ENCODE measurements around the gene SPTBN4. TPM values are rescaled to one million over a fixed set of nuclear protein-coding genes. Genes with fewer than 3 reads are reported as not detected.
"Not testable (repeated sequence)": the region's sequence is repeated elsewhere in the genome, so short reads cannot be mapped to it uniquely, and the experiment has no call there.

SPTBN4 gene
- polyA plus RNA-seq, 5 donors: 0.73 to 1.9 (median 1.3) TPM

DNA sequence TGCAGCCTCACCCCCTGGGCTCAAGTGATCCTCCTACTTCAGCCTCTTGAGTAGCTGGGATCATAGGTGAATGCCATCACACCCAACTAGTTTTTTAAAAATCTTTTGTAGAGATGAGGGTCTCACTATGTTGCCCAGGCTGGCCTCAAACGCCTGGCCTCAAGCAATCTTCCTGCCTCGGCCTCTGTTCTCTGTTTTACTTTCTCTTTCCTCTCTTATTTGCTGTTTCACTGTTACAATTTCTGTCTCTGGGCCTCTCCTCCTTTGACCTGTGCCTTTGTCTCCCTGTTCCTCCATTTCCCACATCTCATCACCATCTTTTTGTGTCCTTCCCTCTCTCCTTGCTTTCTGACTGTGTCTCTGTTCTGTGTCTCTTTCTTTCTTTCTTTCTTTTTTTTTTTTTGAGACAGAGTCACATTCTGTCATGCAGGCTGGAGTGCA lies 119.2 kb downstream of the SPTBN4 start:
- no peak for DNase-seq

DNA sequence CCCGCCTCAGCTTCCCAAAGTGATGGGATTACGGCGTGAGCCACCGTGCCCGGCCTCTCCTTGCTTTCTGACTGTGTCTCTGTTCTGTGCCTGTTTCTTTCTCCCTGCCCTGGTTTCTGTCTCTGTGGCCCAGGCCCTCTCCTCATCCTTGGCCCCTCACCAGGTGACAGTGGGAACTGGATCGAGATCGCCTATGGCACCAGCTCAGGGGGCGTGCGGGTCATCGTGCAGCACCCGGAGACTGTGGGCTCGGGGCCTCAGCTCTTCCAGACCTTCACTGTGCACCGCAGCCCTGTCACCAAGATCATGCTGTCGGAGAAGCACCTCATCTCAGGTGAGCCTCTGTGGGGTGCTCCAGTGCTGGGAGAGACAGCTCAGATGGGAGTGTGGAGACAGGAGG lies 119.8 kb downstream of the SPTBN4 start:
- DNase-seq: no peak

DNA sequence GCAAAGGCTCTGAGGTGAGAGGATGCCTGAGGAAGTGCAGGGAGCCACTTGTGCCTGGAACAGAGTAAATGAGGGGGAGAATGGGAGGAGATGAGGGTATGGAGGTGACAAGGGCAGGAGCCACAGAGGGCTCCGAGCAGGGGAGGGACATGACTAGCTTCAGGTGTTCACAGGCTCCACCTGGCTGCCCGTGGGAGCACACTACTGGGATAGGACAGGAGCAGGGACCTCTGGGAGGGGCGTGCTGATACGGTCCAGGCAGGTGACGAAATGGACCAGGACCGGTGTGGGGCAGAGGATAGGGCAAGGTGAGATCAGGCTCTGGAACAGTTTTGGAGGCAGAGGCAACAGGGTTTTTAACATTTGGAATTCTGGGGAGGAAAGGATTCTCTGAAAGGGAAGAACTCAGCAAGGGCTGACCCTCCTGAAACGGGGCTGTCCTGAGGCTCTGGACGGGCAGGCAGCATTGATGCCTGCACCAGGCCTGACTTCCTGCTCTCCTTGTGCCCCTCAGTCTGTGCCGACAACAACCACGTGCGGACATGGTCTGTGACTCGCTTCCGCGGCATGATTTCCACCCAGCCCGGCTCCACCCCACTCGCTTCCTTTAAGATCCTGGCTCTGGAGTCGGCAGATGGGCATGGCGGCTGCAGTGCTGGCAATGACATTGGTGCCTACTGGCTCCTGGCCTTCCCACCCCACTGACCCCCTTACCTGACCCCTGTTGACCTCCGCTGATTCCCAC lies 121.5 kb downstream of the SPTBN4 start:
- no peak for DNase-seq

DNA sequence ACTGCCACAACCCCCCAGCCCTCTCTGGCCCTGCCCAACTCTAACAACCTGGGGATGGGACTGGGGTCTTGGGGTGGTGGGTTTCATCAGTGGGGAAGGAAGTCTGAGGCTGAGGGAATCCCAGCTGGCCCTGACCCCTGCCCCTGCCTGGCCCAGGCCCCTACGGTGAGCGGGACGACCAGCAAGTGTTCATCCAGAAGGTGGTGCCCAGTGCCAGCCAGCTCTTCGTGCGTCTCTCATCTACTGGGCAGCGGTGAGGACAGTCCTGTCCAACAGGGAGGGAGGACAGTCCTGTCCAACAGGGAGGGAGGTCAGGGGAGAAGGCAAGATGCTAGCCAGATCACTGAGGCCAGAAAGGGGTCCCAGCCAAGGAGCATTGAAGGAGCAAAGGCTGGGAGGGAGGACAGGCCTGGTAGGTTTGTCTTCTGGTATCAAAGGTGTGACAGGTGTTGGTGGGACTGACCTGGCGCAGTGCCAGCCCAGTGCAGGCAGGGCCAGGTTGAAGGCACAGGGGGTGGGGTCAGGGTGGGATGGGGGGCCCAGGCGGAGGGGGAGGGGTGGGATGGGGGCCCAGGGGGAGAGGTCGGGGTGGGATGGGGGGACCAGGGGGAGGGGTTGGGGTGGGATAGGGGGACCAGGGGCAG lies 122.2 kb downstream of the SPTBN4 start:
- DNase-seq: no peak

DNA sequence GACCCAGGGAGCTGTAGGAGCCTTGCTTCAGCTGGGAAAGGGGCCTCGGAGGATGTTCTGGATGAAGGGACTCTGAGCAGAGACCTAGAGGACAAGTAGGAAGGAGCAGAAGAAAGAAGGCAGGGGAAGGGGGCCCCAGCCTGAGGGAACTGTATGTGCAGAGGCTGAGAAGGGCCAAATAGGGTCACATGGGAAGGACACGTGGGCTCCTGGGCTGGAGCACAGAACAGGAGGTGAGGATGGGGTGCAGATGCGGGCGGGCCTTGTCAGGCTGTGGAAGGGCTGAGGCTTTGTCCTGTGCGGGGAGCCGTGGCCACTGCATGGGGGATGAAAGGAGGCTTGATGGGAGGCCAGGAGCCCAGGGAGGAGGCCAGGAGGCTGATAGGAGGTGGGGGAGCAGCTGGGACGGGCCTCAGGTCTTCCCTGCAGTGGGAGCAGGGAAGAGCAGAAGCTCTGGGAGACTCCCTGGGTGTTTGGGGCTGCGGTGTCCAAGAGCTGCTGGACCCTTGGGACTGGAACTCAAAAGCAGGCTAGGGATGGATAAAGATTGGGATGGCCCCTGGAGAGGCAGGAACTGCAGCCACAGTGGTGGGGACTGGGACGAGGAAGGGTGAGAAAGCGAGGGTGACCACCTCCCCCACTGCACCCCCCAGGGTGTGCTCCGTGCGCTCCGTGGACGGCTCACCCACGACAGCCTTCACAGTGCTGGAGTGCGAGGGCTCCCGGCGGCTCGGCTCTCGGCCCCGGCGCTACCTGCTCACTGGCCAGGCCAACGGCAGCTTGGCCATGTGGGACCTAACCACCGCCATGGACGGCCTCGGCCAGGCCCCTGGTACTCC lies 123.0 kb downstream of the SPTBN4 start:
- no peak for DNase-seq

DNA sequence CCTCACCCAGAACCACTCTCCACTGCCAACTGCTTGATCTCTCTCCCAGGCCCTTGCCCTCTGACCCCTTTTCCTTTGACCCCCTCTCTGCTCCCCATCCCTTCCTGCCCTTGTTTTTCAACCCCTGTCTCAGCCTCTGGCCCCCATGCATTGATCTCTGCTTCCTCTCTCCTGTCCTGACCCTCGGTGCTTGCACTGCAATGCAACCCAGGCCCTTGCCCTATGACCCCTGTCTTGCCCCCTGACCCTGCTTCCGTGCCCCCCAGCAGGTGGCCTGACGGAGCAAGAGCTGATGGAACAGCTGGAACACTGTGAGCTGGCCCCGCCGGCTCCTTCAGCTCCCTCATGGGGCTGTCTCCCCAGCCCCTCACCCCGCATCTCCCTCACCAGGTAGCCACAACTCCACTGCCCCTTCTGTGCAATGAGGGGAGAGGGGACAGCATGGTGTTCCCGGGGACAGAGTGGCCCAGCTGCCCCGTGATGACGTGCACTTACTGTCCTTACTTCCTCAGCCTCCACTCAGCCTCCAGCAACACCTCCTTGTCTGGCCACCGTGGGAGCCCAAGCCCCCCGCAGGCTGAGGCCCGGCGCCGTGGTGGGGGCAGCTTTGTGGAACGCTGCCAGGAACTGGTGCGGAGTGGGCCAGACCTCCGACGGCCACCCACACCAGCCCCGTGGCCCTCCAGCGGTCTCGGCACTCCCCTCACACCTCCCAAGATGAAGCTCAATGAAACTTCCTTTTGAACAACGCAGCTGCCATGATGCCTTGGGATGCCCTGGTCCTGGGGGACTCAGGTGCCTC lies 123.9 kb downstream of the SPTBN4 start:
- DNase-seq: no peak

DNA sequence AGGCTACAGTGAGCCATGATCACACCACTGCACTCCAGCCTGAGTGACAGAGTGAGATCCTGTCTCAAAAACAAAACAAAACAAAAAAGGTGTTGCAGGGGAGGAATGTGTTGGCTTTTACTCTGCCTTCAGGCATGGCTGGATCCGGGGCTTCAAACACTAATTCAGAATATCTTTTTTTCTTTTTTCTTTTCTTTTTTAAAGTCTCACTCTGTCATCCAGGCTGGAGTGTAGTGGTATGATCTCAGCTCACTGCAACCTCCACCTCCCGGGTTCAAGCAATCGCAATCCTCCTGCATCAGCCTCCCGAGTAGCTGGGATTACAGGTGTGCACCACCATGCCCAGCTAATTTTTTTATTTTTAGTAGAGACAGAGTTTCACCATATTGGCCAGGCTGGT lies 124.9 kb downstream of the SPTBN4 start:
- DNase-seq: not testable (repeated sequence)

DNA sequence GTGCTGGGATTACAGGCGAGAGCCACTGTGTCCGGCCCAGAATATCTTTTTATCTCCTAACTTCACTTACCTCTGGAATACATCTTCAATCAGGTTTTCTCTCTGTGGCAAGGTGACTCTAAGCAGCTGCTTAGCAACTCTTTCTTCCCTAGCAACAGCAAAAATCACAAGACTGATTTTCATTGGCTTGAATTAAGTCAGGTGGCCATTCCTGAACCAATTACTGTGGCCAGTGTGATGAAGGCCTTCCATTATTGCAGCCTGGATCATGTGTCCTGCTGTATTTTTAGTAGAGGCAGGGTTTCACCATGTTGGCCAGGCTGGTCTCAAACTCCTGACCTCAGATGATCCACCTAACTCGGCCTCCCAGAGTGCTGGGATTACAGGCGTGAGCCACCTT lies 125.4 kb downstream of the SPTBN4 start:
- DNase-seq: no peak

DNA sequence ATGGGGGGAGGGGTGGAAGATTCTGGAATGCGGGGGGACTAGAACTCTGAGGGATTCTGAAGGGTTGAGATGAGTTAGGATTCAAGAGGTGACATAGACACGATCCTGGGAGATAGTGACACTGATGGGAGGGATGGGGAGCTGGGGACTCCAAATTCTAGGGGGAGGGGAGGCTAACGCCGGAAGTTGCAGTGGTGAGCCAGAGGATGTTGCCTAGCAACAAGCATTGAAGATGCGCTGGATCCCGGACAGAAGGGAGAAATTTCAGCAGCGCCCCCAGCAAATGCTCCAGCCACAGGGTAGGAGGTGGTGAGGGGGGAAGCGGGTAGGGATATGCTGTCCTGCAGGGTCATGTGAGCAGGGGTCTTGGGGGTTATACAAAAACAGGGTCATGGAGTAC lies 127.5 kb downstream of the SPTBN4 start:
- no peak for DNase-seq

DNA sequence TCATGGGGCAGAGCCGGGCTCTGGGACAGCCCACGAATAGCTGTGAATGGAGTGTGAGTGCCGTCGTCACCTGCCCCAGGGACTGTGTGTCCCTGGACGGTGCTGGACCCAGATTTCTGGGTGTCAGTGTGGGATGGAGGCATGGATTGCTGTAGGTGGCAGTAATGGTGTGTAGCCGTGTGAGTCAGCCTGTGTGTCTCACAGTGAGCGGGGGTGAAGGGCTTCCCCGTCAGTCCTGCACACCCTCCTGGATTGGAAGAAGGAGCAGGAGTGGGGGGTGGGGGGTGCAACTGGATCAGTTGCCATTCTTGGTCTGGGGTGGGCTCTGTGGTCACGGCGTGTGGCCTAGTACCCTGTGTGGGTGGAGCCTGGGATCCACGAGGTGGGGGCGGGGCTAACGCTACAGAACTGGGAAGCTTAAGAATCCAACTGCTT lies 127.9 kb downstream of the SPTBN4 start:
- no peak for DNase-seq

DNA sequence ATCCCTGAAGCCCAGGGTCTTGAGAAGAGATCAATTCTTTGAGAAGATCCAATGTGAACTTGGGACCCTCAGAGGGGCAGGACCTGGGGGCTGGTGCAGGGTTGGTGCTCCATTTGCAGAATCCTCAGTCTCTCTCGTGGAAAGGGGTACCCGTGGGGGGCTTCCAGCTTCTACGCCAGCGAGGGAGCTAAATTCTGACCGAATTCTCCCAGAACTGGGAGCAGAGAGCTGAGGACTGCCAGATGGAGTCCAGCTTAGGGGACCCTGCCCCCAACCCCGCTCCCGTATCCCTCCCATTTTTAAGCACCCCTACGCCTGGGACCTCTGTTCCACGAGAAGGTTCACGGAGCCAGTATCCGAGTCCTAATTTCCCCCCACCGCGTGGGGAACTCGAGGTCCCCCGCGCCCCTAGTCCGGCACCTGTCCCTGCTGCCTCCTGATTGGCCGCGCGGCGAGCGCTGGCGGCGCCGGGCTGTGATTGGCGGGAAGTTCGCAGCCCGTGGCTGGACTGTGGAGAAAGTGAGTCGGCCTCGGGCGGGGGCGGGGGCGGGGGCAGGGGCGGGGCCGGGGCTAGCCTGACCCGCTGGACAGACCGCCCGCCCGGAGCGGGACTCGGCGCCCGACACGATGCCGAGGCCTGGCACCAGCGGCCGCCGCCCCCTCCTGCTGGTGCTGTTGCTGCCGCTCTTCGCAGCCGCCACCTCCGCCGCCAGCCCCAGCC lies 130.0 kb downstream of the SPTBN4 start:
- no peak for DNase-seq

DNA sequence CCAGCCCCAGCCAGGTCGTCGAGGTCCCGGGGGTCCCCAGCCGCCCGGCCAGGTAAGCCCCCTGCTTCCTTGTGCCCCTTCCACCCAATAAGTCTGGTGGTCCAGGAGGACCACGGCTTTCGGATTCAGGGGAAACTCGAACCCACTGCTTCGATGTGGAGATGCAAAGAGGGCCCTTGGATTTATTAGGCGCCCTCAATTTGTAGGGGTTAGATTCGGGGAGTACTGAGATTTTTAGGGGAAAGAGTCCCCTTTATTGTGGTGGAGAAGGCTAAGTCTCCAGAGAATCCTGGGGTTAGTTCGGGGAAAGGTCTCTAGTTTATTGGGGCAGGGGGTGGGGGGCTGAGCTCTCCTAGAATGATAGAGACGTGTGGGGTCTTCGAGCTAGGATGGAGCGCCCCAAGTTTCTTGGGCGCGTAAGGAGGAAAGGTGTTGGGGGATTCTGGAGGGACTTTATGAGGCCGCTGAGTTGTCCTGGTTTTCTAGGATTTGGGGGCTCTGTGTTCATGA lies 130.6 kb downstream of the SPTBN4 start:
- no peak for DNase-seq

DNA sequence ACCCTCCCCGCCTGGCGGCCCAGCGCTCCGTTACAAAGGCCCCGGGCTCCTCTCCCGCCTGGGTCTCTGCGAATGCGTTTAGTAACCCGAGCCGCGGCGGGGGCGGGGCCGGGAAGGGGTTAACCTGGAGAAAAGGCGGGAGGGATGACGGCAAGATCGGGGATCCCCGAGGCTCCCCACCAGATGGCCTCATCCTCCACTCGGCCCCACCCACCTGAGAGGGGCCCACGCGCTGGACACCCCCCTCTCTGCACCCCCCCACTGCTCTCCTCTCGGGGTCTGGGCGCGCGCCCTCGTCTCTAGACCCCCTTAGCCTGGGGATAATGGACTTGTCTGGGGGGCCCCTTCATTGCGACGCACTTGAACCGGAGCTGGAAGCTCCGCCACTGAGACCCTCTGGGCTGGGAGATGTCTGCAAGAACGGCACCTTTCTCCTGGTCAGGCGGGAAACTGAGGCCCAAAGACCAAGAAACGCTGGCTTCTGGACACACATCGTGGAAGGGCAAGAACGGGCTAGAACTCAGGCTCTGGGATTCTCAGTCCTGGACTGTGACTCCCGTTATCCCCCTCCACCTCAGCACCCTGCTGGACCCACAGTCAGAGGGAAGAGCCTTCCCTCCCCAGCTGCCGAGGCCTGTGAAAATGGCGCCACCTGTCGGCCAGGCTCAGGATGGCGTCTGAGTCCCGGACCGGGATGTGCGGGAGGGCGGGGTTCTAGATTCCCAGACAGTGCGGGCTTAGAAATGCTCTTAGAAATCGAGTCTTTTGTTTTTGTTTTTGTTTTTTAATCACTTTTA lies 131.5 kb downstream of the SPTBN4 start:
- DNase-seq: peak; percentile 87 to 92

DNA sequence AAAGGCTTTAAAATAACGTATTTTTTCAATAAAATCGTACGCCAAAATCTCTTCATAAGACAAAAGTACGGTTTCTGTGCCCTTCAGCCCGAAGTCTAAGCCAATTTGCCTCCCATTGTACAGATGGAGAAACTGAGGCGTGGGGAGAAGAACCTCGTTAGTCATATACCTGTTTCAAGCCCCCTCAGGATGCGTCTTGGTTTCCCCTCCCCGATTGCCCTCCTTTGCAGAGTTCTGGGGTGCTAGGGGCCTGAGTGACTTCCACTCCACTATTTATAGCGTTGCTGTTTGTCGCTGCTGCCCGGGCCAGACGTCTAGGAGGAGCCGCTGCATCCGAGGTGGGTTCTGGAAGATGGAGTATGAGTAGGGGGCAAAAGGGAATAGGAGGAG lies 132.1 kb downstream of the SPTBN4 start:
- no peak for DNase-seq

DNA sequence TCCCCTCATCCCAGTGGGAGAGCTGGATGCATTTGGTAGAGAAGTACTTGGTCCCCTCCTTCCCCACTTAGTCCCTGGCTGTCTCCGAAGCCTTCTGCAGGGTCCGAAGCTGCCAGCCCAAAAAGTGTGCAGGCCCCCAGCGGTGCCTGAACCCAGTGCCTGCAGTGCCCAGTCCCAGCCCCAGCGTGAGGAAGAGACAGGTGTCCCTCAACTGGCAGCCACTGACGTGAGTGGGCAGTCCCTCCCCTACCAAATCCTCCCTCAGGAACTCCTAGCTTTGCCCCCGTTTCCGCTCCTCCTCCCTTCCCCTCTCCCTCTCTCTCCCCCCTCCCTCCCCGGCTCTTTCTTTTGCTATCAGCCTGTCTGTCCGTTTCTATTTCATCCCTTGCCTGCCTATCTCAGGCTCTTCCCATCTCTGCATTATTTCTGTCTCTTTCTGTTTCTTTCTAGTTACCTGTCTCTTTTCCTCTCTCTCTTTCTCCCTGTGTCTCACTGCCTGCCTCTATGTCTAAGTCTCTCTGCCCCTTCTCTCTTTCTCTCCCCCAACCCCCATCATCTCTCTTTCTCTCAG lies 132.6 kb downstream of the SPTBN4 start:
- no peak for DNase-seq

DNA sequence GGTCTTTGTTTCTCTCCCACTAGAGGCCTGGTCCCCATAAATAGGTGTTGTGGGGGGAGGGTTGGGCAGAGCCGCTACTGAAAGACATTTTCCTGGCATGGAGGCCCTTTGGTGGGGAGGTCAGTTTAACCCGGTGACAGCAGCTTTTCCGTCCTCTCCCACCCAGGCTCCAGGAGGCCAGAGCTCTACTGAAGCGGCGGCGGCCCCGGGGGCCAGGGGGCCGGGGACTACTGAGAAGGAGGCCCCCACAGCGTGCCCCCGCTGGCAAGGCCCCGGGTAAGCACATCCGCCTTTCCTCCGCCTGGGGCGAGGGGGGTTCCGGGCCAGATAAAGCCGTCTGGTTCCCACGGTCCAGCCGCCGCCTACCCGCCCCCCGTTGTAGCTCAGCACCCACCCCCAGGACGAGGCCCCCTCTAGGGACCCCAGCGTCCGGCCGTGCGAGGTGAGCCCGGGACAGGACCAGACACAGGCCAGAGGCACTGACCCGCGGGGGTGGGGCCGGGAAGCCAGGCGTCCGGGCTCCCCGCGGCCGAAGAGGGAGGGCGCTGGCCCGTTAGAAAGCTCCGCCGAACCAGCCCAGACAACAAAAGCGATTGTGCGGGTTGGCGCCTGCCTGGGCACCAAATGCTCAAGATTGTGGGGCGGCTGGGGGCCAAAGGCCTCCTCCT lies 133.2 kb downstream of the SPTBN4 start:
- no peak for DNase-seq

DNA sequence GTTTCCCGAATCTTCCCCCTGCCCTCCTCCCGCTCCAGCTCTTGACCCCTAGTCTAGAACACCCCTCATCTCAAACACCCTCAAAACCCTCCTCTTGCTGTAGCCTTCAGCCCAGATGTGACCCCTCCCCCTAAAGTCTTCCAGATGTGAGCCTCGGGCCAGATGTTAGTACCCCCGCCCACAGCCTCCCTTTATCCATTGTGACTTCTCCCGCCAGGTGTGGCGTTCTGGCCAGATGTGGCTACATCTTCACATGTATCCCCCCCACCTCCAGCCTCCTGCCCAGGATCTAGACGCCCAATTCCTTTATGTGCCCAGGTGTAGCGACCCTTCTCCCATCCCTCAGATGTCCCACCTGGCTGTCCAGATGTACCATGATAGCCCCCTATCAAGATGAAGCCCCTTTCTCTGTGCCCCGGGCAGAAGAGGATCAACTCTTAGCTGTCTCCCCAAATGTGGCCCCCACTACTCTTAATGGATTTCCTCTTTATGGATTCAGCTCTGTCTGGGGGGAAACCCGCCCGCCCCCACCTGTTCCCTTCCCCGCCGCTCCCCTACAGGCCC lies 133.9 kb downstream of the SPTBN4 start:
- no peak for DNase-seq

DNA sequence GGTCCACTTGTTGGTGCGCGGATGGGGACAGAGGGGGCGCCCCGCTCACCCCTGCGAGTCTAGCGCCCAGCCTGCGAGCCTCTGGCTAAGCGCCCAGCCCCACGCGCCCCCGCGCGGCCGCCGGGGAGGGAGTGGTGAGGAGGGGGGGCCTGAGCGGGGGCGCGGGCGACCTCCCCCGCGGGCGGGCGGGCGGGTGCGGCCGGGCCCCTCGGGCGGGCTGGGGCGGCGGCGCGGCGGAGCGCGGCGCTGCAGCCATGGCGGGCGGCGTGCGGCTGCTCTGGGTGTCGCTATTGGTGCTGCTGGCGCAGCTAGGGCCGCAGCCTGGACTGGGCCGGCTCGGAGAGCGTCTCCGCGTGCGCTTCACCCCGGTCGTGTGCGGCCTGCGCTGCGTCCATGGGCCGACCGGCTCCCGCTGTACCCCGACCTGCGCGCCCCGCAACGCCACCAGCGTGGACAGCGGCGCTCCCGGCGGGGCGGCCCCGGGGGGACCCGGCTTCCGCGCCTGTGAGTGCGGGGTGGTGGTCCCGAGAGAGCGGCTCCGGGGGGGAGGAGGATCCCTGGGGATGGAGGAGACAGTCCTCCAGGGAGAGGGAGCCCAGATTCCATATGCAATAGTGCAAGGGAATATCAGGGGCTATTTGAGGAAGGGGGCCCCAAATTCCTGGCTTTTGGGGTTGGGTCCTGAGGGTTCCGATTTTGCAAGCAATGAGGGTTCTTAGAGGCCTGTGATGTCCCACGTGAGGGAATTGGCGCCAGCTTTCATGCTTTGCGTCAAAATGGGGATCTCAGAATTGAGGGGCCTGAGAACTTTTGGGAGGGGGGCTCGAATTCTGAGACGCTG lies 134.6 kb downstream of the SPTBN4 start, which contains the start of gene LTBP4:
LTBP4 (plus strand) TSS at position 236 of the 841 bp plus-strand sequence; CDS start at position 255, 19 bp downstream.
- DNase-seq: no peak
